HL-60/S4 (cell line): ENCODE measurements around the gene EIF1B.

Experiments used
- in situ Hi-C: fragments of 300-500 bp; cut with MboI; formaldehyde crosslinking; loops from 2 replicates; pipeline ENCODE4 v1.14.3; 2022; ENCODE audit warnings: low sequenced_read_pairs

EIF1B gene

GRCh38 chr3:40339871-40340270 is 30.4 kb downstream of the EIF1B start:
- in situ Hi-C loops, result loop anchor here (25.0 kb wide), 1 partner anchor 1547 kb away; no protein-coding TSS in a partner anchor

GRCh38 chr3:40340541-40341170 is 31.1 kb downstream of the EIF1B start:
- in situ Hi-C loops, result loop anchor here (25.0 kb wide), 1 partner anchor 1547 kb away; no protein-coding TSS in a partner anchor

- in situ Hi-C loops, result loop anchor here (25.0 kb wide), 1 partner anchor 1546 kb away; no protein-coding TSS in a partner anchor
Observed at GRCh38 chr3:40341671-40342070, 32.2 kb downstream of the EIF1B start.

GRCh38 chr3:40350529-40350928 is 41.0 kb downstream of the EIF1B start:
- in situ Hi-C loops, result no loop called here

GRCh38 chr3:40355410-40355809 is 45.9 kb downstream of the EIF1B start:
- in situ Hi-C loops, result no loop called here

- in situ Hi-C loops, result no loop called here
Observed at GRCh38 chr3:40358454-40358853, 48.9 kb downstream of the EIF1B start.
